ENCODE measurements around the gene SEMG1. TPM values are rescaled to one million over a fixed set of nuclear protein-coding genes. Genes with fewer than 3 reads are reported as not detected.

Gene SEMG1
- total and polyA plus RNA-seq, 2 of the 8 experiments (the other 6 are each of a cell fraction or from before 2014, with no cell fraction given), result 3.0 to 5.8 TPM

DNA sequence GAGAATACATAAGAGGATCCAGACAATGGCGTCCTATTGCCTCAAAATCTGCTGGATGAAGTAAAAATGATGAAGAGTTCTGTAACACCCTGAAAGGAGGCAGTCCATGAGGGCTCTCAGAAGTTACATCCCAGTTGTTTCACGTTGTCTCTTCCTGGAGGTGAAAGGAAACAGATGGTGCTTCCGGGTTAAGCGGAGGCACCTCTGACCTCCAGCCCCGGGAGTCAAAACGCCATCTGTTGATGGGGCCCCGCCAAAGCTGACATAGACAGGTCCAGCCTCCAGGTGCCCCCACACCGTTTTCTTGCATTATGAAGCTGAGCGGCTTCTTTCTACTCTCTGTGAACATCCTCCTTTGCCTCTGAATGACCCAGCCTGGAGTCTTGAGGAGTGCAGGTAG lies 23.8 kb downstream of the SEMG1 start:
- H2BK5ac ChIP-seq (ENCODE audit: low read depth, low read length), result no peak overlapping the region

More for the DNA sequence above, 23.8 kb downstream of the SEMG1 start:
- Histone ChIP-seq H3K36me3 (ENCODE audit: control insufficient read depth in 2 of 4, insufficient read depth in 4 of 4, low read length in 3 of 4) (no peaks in the 10 kb centered on the region), H3K9me3 (ENCODE audit: insufficient read depth in 2 of 2, low read depth in 1 of 2, low read length in 1 of 2) (no peaks in the 10 kb centered on the region; a peak in 2 of 4 replicates), H3K79me2 (ENCODE audit: control insufficient read depth in 1 of 2, insufficient read depth in 2 of 2, low read length in 2 of 2) (no peaks in the 10 kb centered on the region), H4K8ac (ENCODE audit: extremely low read depth, insufficient read depth, low read length) (no peak overlapping the region), H4K91ac (replicated peaks; ENCODE audit: insufficient read length, low read length) (no peak overlapping the region), H3K18ac (ENCODE audit: extremely low read depth, low read length) (no peak overlapping the region), H3K4ac (replicated peaks; ENCODE audit: insufficient read length, low read depth, low read length) (no peak overlapping the region), H2BK20ac (ENCODE audit: low read length) (no peak overlapping the region), H3K79me1 (ENCODE audit: low read depth, low read length) (no peaks in the 10 kb centered on the region), H2AK5ac (ENCODE audit: low read depth, low read length) (no peak overlapping the region), H4K5ac (ENCODE audit: insufficient read length, low read depth, low read length) (no peak overlapping the region), H3K27ac (ENCODE audit: low read depth, low read length) (no peak overlapping the region), H2AFZ (ENCODE audit: low read length) (no peak overlapping the region), H2BK120ac (replicated peaks; ENCODE audit: low read depth, low read length) (no peak overlapping the region), H3K14ac (ENCODE audit: insufficient read length) (no peak overlapping the region), H3K4me2 (ENCODE audit: insufficient read depth in 1 of 2, low read depth in 2 of 2, low read length in 2 of 2) (no peak overlapping the region), H3K27me3 (replicated peaks in 1 of 4; ENCODE audit: control insufficient read depth in 3 of 4, extremely low read depth in 1 of 4, insufficient read depth in 3 of 4, low read length in 3 of 4) (no peaks in the 10 kb centered on the region; a peak in 1 of 7 replicates), H3K9ac (replicated peaks in 1 of 4; ENCODE audit: extremely low read depth in 1 of 4, low read depth in 3 of 4, low read length in 3 of 4) (no peak overlapping the region), H3K23ac (ENCODE audit: insufficient read length) (no peak overlapping the region), H2BK12ac (ENCODE audit: low read depth, low read length) (no peak overlapping the region), H3K23me2 (ENCODE audit: low read depth, low read length) (no peaks in the 10 kb centered on the region), H4K20me1 (replicated peaks in 1 of 2; ENCODE audit: control insufficient read depth in 1 of 2, insufficient read depth in 2 of 2, low read length in 2 of 2) (no peaks in the 10 kb centered on the region), H3K4me1 (replicated peaks in 1 of 4; ENCODE audit: control insufficient read depth in 3 of 4, insufficient read depth in 4 of 4, low read length in 3 of 4) (no peaks in the 10 kb centered on the region), H2BK15ac (ENCODE audit: low read length) (0 out of 2 replicates have a peak overlapping the region, but pooled peaks have one; percentile 16), H3K4me3 (ENCODE audit: extremely low read depth in 1 of 4, insufficient read depth in 2 of 4, low read depth in 3 of 4, low read length in 4 of 4) (no peak overlapping the region), H3K56ac (replicated peaks; ENCODE audit: insufficient read length, low read depth, low read length) (no peak overlapping the region)
- DNase-seq (ENCODE audit: low read depth in 1 of 2, low spot score in 2 of 2), result no peak
- TF ChIP-seq ASH2L (IDR thresholded peaks at IDR 0.05; ENCODE audit: low read length) (no peak), ATF3 (IDR thresholded peaks at IDR 0.05; ENCODE audit: insufficient read depth, low read depth, low read length) (no peak), NANOG (IDR thresholded peaks at IDR 0.05; ENCODE audit: insufficient read depth, low read depth, low read length, poor library complexity, severe bottlenecking) (no peak), RNF2 (IDR thresholded peaks at IDR 0.05; ENCODE audit: borderline replicate concordance, low read depth, low read length, missing control alignments, poor library complexity, severe bottlenecking) (no peak), BRCA1 (IDR thresholded peaks at IDR 0.05; ENCODE audit: low read depth, low read length) (no peak), CHD1 (IDR thresholded peaks at IDR 0.05; ENCODE audit: low read depth, low read length) (no peak), SP2 (IDR thresholded peaks at IDR 0.05; ENCODE audit: low read length) (no peak), EZH2 (IDR thresholded peaks at IDR 0.05; ENCODE audit: low read depth, low read length, severe bottlenecking) (no peak), SP4 (IDR thresholded peaks at IDR 0.05; ENCODE audit: low read length) (no peak), RXRA (IDR thresholded peaks at IDR 0.05; ENCODE audit: insufficient read depth, low read depth, low read length) (no peak), SP1 (IDR thresholded peaks at IDR 0.05; ENCODE audit: low read depth, low read length) (no peak), NRF1 (IDR thresholded peaks at IDR 0.05; ENCODE audit: low read depth, low read length) (no peak), GTF2F1 (IDR thresholded peaks at IDR 0.05; ENCODE audit: borderline replicate concordance, low read depth, low read length) (no peak)
- 94% methylated on average over 9 of the region's 9 CpGs; no CpG with 5 or more reads in 1 of the 2 experiments for WGBS, 2 experiments (ENCODE audit: extremely low coverage in 1 of 2, insufficient coverage in 1 of 2, insufficient read length in 1 of 2, insufficient replicate concordance in 2 of 2, low coverage in 1 of 2, low lambda C conversion rate in 2 of 2, missing lambda C conversion rate in 1 of 2)
- ChIA-PET CTCF (ENCODE audit: partially characterized antibody) (interaction anchor here (1.0 to 2.5 kb wide), 10 partner anchors 25 to 181 kb away, joined by 3 to 27 read pairs (median 4); partner anchors contain the start of gene SLPI), POLR2A (ENCODE audit: partially characterized antibody) (no interaction called here)
- no peak for FAIRE-seq

Data from H1 (cell line).